Fibroblast of skin of right biceps (primary cell): ENCODE measurements around the gene MED28.

ENCODE experiments used
- DNase-seq: peaks from one replicate; pipeline ENCODE4 v3.0.0-alpha.2; 2013

Gene MED28

GRCh38 chr4:17667653-17668201 lies 53.3 kb downstream of the MED28 start:
- no peak for DNase-seq

- no peak for DNase-seq
Observed at GRCh38 chr4:17670423-17670822, 56.0 kb downstream of the MED28 start.

- no peak for DNase-seq
Observed at GRCh38 chr4:17680559-17681280, 66.3 kb downstream of the MED28 start.

- DNase-seq = no peak
Observed at GRCh38 chr4:17681281-17682221, 67.1 kb downstream of the MED28 start.

- no peak for DNase-seq
Observed at GRCh38 chr4:17682222-17682566, 67.8 kb downstream of the MED28 start.
